ENCODE data around the gene DNAH17. TPM values are rescaled to one million over a fixed set of nuclear protein-coding genes. Genes with fewer than 3 reads are reported as not detected.
A peak's percentile ranks its signal among the peaks of the same experiment; 100 is the strongest.

DNAH17 gene
- total RNA-seq, 1 donor from 2014 or later, result 2.0 TPM

GRCh38 chr17:78412403-78412802 lies 164.8 kb downstream of the DNAH17 start:
- Histone ChIP-seq H3K36me3 (peaks cover 0 to 19% of the 10 kb centered on the region in 2 donors), H3K4me1 (peaks cover 66% of the 10 kb centered on the region), H3K27ac (no peak overlapping the region), H3K4me3 (no peak overlapping the region), H3K27me3 (no peaks in the 10 kb centered on the region), H3K9me3 (no peaks in the 10 kb centered on the region)
- DNase-seq (ENCODE audit: extremely low spot score in 2 of 2), result no peak
- intact Hi-C loops (cut with DNase I), result no loop called here
- peak in 1 of 3 experiments; percentile 19 for TF ChIP-seq CTCF (IDR thresholded peaks at IDR 0.05)
- TF ChIP-seq POLR2A (IDR thresholded peaks at IDR 0.05), result no peak

GRCh38 chr17:78411241-78411857 lies 165.8 kb downstream of the DNAH17 start:
- intact Hi-C loops (cut with DNase I), result no loop called here
- TF ChIP-seq POLR2A (IDR thresholded peaks at IDR 0.05) (no peak), CTCF (IDR thresholded peaks at IDR 0.05) (no peak), POLR2AphosphoS5 (IDR thresholded peaks at IDR 0.05; ENCODE audit: insufficient read depth in 1 of 2, low read depth in 1 of 2) (peak in 1 of 2 donors; percentile 42)
- no peak overlapping the region for H3K27ac ChIP-seq

GRCh38 chr17:78409191-78409928 lies 167.8 kb downstream of the DNAH17 start:
- intact Hi-C loops (cut with DNase I), result no loop called here

More at GRCh38 chr17:78411241-78411857, 165.8 kb downstream of the DNAH17 start:
- Histone ChIP-seq H3K9me3 (no peaks in the 10 kb centered on the region), H3K4me3 (no peak overlapping the region), H3K36me3 (peaks cover 0 to 22% of the 10 kb centered on the region in 2 donors), H3K27me3 (no peaks in the 10 kb centered on the region), H3K4me1 (peaks cover 64% of the 10 kb centered on the region)
- no peak for DNase-seq (ENCODE audit: extremely low spot score in 2 of 2)

GRCh38 chr17:78408476-78409050 lies 168.6 kb downstream of the DNAH17 start:
- DNase-seq (ENCODE audit: extremely low spot score in 2 of 2), result no peak
- intact Hi-C loops (cut with DNase I), result no loop called here
- Histone ChIP-seq H3K27ac (no peak overlapping the region), H3K36me3 (peaks cover 0 to 26% of the 10 kb centered on the region in 2 donors), H3K4me3 (no peak overlapping the region), H3K27me3 (no peaks in the 10 kb centered on the region), H3K4me1 (peaks cover 36% of the 10 kb centered on the region), H3K9me3 (no peaks in the 10 kb centered on the region)
- TF ChIP-seq CTCF (IDR thresholded peaks at IDR 0.05), result no peak
- TF ChIP-seq POLR2A (IDR thresholded peaks at IDR 0.05), result no peak
- TF ChIP-seq POLR2AphosphoS5 (IDR thresholded peaks at IDR 0.05; ENCODE audit: insufficient read depth in 1 of 2, low read depth in 1 of 2), result no peak

More at GRCh38 chr17:78409191-78409928, 167.8 kb downstream of the DNAH17 start:
- TF ChIP-seq POLR2A (IDR thresholded peaks at IDR 0.05) (no peak), POLR2AphosphoS5 (IDR thresholded peaks at IDR 0.05; ENCODE audit: insufficient read depth in 1 of 2, low read depth in 1 of 2) (peak in 1 of 2 donors; percentile 27), CTCF (IDR thresholded peaks at IDR 0.05) (no peak)
- peaks cover 0 to 20% of the 10 kb centered on the region in 2 donors for H3K36me3 ChIP-seq
- peaks cover 44% of the 10 kb centered on the region for H3K4me1 ChIP-seq
- no peak overlapping the region for H3K27ac ChIP-seq
- H3K9me3 ChIP-seq, result no peaks in the 10 kb centered on the region
- no peaks in the 10 kb centered on the region for H3K27me3 ChIP-seq
- H3K4me3 ChIP-seq, result no peak overlapping the region
- no peak for DNase-seq (ENCODE audit: extremely low spot score in 2 of 2)

Data from vagina (tissue), 2 donors.